Activated T-cell treated with anti-CD3 and anti-CD28 coated beads for 4 hours (primary cell): ENCODE results near the gene TSNAXIP1.

Experiments used
- DNase-seq: peaks from one replicate; pipeline ENCODE4 v3.0.0-alpha.2; 2020

Gene TSNAXIP1

DNA sequence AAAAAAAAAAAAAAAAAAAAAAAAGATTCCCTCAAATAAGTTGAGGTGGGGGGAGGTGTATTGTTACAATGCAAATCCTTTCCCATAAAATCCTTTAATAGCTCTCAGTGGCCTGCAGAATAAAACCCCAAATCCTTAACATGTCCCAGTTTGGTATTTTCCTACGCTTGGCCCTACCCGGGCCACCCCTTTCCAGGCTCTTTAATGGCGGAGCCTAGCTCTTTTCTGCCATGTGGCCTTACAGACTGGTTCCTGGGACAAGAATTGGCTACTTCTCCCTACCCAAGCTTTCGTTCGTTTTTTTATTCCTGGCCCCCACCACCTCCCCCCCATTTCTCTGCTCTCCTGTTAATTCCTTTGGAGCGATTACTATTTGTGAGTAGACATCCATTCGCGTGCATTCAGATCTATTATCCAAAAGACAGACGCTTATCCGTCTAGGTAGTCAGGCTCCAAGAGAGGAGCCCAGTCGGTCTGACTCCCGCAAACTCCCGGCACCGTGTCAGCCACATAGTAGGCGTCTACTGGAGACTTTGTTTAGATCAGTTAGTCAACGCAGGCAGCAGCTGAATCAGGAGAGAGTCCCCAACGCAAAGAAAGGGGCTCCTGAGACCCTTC is 34.6 kb downstream of the TSNAXIP1 start:
- no peak for DNase-seq

GRCh38 chr16:67841816-67842508 is 35.3 kb downstream of the TSNAXIP1 start, which contains the start of gene THAP11:
TSS of gene THAP11 (plus strand) at chr16:67842320. CDS start at chr16:67842555, 235 bp downstream.
- DNase-seq: peak; percentile 92

DNA sequence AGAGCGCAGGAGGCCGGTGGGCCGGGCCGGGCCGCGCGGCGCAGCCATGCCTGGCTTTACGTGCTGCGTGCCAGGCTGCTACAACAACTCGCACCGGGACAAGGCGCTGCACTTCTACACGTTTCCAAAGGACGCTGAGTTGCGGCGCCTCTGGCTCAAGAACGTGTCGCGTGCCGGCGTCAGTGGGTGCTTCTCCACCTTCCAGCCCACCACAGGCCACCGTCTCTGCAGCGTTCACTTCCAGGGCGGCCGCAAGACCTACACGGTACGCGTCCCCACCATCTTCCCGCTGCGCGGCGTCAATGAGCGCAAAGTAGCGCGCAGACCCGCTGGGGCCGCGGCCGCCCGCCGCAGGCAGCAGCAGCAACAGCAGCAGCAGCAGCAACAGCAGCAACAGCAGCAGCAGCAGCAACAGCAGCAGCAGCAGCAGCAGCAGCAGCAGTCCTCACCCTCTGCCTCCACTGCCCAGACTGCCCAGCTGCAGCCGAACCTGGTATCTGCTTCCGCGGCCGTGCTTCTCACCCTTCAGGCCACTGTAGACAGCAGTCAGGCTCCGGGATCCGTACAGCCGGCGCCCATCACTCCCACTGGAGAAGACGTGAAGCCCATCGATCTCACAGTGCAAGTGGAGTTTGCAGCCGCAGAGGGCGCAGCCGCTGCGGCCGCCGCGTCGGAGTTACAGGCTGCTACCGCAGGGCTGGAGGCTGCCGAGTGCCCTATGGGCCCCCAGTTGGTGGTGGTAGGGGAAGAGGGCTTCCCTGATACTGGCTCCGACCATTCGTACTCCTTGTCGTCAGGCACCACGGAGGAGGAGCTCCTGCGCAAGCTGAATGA is 36.0 kb downstream of the TSNAXIP1 start:
- peak; percentile 36 for DNase-seq

- DNase-seq: no peak
These were observed 36.7 kb downstream of the TSNAXIP1 start for GRCh38 chr16:67843343-67843765.

- DNase-seq: no peak
These were observed 37.8 kb downstream of the TSNAXIP1 start for GRCh38 chr16:67844497-67844896.

DNA sequence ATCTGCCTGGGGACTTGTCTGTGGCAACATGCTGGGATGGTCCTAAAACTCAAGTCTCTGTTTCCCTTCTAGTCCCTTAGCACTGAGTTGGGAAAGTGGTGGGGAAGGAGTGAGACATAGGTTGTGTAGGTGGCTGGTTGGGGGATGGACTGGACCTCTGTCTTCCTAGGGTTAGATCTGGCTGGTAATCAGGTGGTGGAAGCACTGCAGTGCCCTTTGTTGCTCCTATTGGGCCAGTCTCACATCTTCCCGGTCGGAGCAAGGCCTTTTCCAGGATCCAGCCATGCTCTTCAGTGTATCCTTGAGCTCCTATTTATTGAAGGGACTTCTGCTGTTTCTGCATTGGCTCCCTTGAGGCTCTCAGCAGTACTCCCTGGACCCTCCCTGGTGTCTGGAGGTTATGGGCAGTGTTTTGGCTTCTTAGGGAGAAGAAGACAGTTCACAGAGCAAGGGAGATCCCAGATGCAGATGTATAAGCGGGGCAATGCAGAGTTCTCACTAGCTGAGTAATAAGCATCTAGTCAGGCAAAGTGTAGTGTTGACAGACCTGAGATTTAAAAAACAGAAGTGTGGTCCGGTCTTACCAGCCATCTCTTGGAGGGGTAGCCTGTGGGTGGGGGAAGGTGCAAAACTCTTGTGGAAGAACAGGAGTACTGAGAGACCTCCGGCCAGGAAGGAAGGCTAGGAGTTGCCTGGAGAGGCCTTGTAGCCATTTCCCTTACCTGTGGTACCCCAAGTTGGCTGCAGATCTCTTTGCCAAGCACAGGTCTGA is 38.8 kb downstream of the TSNAXIP1 start:
- DNase-seq: no peak

DNA sequence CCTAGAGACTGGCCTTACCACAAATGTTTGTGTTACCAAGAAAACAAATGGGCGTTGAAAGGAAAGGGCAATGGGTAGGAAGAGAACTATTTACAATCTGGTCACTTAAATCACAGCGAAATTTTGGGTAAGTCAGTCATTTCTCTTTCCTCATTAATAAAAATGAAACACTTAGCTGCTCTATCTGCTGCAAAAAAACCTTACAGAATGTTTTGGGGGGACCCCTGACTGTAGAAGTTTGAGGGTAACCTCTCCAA is 39.3 kb downstream of the TSNAXIP1 start:
- DNase-seq: no peak

DNA sequence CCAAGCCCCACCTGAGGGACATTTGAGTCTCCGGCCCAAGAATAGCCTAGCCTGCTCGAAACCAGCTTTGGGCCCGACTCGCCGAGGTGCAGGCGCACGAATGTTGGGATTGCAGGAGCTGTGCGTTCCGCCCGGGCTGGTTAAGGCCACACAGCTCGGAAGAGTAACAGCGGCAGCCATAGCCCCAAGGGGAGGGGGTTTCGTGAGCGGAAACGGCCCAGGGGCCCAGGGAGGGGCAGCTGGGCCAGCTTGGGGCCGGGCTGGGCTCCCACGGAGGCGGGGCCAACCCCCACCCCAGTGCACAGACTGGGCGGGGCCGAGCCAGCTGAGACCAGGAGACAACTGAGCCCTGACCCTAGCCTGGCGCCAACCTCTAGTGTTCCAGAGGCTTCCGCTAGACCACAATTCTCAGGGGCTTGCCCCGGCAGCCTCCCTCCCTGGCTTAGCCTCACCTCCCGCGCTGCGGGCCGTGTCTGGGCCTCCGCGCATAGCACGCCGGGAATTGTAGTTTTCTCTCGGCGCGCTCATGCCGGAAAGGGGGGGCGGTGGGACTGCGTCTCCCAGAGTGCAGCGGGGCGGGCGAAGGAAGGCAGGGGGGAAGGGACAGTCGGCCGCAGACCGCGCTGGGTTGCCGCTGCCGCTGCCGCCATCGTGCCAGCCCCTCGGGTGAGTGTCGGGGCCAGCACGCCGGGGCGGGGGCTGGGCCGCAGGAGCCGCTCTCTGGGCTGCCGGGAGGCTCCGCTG is 39.8 kb downstream of the TSNAXIP1 start, which contains the start of gene NUTF2:
Gene NUTF2 (plus strand): TSS at position 614 of the 744 bp plus-strand sequence. CDS start 18,198 bp downstream, outside the sequence.
- DNase-seq: peak; percentile 94

- no peak for DNase-seq
These were observed 40.6 kb downstream of the TSNAXIP1 start, which contains the start of gene CENPT for GRCh38 chr16:67847064-67847861. TSS of gene CENPT (minus strand) at chr16:67847693. CDS start at chr16:67833859, 13,834 bp downstream.

GRCh38 chr16:67848118-67848517 is 41.4 kb downstream of the TSNAXIP1 start:
- DNase-seq: no peak

DNA sequence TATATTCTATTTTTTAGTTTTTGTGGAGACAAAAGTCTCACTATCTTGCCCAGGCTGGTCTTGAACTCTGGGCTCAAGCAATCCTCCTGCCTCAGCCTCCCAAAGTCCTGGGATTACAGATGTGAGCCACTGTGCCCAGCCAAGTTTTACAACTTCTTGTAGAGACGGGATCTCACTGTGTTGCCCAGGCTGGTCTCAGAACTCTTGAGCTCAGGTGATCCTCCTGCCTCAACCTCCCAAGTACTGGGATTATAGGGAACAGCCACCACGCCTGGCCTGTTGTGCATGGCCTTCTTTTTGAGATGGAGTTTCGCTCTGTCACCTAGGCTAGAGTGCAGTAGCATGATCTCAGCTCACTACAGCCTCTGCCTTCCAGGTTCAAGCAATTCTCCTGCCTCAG is 47.0 kb downstream of the TSNAXIP1 start:
- no peak for DNase-seq

DNA sequence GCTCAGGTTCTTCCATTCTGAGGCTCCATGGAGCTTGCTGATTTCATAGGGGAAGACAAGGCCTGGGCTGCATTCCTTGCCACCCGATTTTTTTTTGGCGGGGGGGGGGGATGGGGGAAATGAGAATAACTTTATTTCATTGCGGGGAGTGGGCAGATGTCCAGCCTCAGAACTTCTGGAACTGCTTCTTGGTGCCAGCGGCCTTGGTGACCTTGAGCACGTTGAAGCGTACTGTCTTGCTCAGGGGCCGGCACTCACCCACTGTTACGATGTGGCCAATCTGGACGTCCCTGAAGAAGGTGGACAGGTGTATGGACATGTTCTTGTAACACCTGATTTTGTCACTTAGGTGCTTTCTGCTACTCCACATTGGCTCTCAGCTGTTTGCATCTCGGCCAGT is 49.1 kb downstream of the TSNAXIP1 start:
- DNase-seq: no peak

GRCh38 chr16:67856927-67857546 is 50.3 kb downstream of the TSNAXIP1 start:
- no peak for DNase-seq

- no peak for DNase-seq
These were observed 51.0 kb downstream of the TSNAXIP1 start for GRCh38 chr16:67857547-67858233.

- DNase-seq: no peak
These were observed 51.8 kb downstream of the TSNAXIP1 start for GRCh38 chr16:67858500-67858899.

DNA sequence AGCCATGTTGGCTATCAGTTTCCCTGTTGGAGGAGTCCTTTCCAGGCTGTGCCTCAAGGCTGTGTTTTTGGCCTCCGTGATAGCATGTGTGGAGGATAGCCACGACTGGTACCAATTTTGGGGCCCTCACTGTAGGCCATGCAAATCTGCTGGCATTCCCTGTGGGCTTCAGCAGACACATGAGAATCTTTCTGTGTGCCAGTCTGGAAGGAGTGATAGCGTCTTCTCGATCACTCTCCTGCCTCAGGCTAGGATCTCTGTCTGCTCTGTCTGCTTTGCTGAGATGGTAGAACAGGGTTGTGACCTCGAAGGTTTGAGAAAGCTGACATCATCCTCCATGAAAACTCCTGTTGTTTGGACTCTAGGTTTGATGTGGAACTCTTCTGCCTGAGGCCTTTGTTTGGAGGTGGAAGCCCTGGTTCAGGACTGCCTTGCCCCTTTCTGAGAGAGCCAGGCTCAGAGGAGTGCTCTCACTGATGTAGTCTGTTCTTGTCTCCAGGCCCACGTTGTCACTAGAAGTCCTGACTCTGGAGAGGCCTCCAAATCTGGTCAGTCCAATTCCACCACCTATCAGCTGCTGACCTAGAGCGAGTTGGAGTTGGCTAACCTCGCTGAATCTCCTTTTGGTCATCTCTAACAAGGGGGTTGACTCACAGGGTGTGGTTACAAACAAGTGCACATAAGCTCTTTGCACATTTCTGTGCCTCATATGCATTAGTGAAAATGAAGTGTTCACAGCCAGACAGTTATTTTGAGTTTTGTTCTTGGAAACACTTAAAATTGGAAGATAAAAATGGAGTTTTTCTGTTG is 54.1 kb downstream of the TSNAXIP1 start:
- DNase-seq: no peak

- DNase-seq: no peak
These were observed 55.2 kb downstream of the TSNAXIP1 start for GRCh38 chr16:67861877-67862276.

DNA sequence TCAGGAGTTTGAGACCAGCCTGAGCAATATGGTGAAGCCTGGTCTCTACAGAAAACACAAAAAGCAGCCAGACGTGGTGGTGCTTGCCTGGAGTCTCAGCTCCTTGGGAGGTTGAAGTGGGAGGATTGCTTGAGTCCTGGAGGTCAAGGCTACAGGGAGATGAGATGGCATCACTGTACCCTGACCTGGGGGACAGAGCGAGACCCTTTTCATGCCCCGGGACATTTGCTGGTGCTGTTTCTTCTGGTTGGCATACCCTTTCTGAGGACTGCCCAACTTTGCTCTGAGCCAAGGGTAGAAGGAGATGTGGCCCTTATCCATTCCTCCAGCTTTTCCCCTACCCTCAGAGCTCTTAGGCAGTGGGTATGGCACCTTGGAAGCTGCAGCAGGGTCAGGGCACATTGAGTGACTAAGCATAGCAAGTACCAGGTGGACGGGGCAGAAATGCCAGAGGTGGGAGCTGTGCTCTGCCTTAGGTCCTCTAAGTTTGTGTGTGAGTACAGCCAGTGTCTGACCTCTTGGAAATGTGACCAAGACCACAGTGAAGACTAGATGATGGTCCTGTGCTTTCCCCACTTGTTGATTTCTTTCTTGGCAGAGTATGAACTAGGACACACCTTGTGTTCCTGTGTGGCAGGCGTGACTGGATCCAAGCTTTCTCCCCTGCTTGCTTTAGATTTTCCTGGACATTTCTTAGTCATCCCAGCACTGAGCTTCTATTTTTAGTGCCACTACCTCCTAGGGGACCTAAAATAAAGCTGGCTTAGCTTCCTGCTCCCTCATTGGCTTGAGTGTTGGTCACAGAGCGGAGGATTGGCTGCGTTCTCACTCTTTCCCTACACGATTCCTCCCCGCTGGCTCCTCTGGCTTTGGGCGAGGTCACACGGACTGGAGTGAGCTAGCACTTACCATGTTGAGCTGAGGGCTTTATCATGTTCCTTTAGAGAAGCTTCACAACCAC is 56.2 kb downstream of the TSNAXIP1 start:
- no peak for DNase-seq
